M059J (cell line): Measurements from ENCODE around the gene SLC37A1. TPM values are rescaled to one million over a fixed set of nuclear protein-coding genes. Genes with fewer than 3 reads are reported as not detected.

ENCODE experiments used
- total RNA-seq: library from RNA; depleted of rRNA; stranded (reverse); fragments of >200 nt; shearing (Covaris generic); gene quantifications from 2 replicates; pipeline ENCODE4 v1.2.3, GENCODE V29; 2014; rRNA removed

Gene SLC37A1
- total RNA-seq, 1 experiment from 2014 or later = 1.7 TPM

Other genes starting within 250 kb of the SLC37A1 start
- gene TFF3, start 198.4 kb upstream of the SLC37A1 start, total RNA-seq = 0.52 TPM in 1 of 2 replicates, not detected in the other
- gene TFF2, start 162.9 kb upstream of the SLC37A1 start, total RNA-seq = 0.30 TPM in 1 of 2 replicates, not detected in the other
- gene TFF1, start 147.3 kb upstream of the SLC37A1 start, total RNA-seq = not detected in 2 replicates
- gene TMPRSS3, start 117.8 kb upstream of the SLC37A1 start, total RNA-seq = 0.27 TPM in 1 of 2 replicates, not detected in the other
- gene UBASH3A, start 110.0 kb upstream of the SLC37A1 start, total RNA-seq = not detected in 2 replicates
- gene RSPH1, start 17.6 kb upstream of the SLC37A1 start, total RNA-seq = not detected in 2 replicates
- 0.07 TPM in 1 of 2 replicates, not detected in the other for gene PDE9A, start 139.8 kb downstream of the SLC37A1 start, total RNA-seq